Activated CD4-positive, alpha-beta T cell treated with anti-CD3 and anti-CD28 coated beads, Interleukin-2, amount 50 U/mL, for 48 hours (primary cell): ENCODE results near the gene TFAP2A.

Source experiments
- DNase-seq, 2 experiments: peaks; one replicate each; pipeline ENCODE4 v3.0.0-alpha.2; 2020

Gene TFAP2A

GRCh38 chr6:10425975-10426780 lies 11.3 kb upstream of the TFAP2A start:
- DNase-seq: no peak

- no peak for DNase-seq
These were observed 10.5 kb upstream of the TFAP2A start for GRCh38 chr6:10425176-10425974.

- no peak for DNase-seq
These were observed 9.2 kb upstream of the TFAP2A start for GRCh38 chr6:10424040-10424439.

DNA sequence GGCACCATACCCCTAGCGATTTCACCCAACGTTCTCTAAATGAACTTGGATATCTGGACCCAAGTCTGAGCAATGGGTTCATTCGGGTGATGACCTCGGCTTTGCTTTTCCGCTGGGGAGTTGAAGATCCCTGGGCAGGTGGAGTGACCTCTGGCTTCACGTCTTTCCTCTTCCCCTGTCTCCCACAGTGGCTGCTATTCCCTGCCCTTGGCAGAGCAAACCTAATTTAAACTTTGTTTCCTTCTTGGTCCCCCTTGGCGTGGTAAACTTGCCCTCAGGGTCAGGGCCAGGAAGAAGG lies 7.8 kb upstream of the TFAP2A start:
- DNase-seq: no peak

- DNase-seq: no peak
These were observed 7.3 kb upstream of the TFAP2A start for GRCh38 chr6:10421921-10422736.

DNA sequence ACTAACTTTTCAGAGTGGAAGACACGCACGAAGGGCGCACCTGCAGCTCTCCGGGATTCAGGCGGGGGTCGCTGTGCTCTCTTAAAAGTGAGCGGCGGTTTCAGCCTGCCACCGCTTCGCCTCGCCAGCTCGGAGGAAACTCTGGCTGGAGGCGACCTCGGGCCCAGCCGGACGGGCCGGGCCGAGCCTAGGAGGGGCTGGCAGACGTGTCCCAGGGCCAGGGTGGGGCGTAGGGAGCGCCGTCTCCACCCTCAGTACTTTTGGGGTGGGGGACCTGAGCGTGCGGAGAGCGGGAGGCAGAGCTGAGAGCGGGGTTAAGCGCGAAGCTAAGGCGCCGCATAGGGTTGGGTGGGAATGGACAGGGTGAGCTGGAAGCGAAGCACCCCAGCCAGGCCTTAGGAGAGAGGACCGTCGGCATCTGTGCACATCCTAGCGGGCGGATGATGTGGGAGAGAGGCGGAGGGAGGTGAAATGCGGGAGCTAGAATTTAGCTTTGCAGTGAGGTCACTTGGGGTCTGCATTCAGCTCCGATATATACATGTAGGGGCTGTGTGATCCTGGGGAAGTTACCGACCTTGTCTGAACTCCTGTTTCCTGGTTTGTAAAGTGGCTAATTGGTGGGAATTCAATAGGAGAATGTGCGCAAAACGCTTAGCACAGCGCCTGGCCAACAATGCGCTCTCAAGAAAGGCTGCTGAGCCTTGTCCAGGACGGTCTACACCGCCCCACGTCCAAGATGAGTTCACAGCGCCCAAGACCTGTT lies 6.5 kb upstream of the TFAP2A start:
- DNase-seq: no peak

GRCh38 chr6:10420546-10421157 lies 5.8 kb upstream of the TFAP2A start:
- no peak for DNase-seq

GRCh38 chr6:10419749-10420545 lies 5.1 kb upstream of the TFAP2A start:
- DNase-seq: no peak

DNA sequence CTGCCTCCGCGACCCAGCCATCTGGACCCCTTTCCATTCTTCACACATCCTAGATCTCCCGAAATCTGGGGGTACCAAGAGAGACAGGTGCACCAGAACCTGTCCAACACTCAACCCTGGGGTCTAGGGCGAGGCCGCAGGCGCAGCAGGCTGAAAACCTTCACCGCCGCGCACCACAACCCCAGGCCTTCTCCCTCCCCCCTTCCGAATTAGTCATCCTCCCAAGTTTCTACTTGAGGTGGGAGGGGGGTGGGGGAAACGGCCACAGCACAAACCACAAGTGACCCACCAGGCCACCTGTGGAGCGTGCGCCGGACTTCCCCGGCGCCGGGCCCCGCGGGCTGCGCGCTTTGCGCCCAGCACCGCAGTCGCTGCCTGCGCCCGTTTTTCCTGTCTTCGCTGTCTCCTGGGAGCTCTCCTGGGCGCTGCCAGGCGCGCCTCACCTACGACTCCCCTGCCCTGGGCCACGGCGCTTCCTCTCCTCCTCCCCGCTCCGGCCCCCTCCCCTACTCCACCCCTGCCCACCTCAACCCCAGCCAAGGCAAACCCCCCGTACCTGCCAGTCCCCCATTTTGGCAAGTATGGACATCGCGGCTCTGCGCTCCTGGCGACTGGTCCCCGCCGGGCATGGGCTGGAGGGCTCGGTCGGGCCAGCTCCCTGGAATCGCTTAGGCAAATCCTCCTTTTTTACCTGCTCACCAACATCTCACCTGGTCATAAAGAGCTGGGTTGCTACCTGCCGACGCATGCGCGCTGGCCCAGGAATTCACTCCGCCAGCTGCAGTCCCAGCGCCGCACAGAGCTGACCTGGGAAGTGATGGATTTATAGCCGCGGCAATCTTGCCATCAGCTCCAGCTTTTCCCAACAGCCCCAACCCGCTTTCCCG lies 4.2 kb upstream of the TFAP2A start:
- no peak for DNase-seq

DNA sequence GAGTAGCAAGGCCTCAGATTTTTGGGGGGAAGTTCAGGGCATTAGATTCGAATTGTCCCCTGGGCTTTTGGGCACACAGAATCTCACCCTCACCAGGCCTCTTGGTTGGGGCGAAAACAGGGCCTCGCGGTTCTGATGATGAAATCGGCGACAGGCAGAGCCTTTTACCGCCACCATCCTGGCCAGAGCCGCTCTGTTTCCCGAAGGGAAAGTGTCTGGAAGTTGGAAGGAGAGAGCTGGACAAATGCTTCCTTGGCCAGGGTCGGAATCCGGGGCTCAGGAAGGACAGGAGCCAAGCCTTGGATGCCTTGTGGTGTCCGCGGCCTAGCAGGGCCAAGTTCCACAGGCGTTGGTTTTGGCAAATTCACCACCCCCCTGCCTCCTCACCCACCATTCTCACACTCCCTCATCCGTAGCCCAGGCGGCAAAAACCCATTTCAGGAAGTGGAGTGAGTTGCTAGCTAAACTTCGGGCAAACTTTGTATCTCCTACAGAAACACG lies 3.5 kb upstream of the TFAP2A start:
- no peak for DNase-seq

GRCh38 chr6:10417681-10418104 lies 2.8 kb upstream of the TFAP2A start:
- DNase-seq: no peak

DNA sequence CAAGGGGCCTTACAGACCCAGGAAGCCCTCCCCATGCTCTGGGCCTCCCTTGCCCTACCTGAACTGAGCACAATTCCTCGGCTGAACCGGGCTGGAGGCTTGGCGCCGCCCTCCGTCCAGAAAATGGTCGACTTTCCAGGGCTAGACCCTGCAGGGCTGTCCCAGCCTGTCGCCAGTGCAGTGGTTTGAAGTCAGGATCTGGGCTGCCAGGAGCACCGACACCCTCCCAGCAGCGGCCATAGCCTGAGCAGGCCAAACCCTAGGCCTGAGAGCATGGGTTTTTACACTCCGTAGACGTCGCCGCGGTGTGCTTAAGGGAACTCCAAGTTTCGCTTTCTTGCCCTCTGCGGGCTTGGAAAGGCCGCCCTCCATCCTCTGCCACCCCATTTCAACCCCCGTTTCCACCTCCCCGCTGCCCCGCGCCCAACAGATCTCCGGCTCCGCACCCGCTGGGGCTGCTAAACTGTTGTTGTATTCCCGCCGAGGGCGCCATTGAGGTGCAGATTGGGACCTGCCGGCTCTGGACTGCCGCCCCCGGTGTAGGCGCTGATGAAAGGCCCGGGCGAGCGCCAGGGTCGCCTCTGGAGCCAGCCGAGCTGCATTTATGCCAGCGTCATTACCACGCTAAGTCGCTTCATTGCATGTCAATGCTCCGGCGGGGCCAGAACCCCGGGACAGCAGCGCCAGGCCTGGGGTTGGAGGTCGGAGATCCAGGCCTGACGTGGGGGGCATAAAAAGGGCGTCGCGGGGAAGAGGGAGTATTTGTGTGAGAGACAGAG lies 2.2 kb upstream of the TFAP2A start:
- no peak for DNase-seq

DNA sequence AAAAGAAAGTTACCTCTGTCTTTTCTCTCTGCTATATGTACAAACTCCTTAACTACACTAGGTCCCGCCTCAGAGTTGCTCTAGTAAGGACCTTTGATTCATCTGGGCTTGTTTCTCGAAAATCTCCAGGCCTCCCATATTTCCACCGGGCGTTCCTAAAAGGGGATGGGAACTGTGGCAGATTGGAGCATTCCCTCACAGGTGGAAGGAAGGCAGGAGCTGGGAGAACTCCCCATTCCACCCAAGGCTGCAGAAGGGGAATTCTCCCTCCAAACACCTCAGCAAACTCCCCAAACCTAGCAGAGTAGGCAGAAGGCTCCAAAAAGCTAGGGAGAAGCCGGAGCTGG lies 1.6 kb upstream of the TFAP2A start:
- no peak for DNase-seq

GRCh38 chr6:10415617-10416480 lies 975 bp upstream of the TFAP2A start:
- DNase-seq: no peak

DNA sequence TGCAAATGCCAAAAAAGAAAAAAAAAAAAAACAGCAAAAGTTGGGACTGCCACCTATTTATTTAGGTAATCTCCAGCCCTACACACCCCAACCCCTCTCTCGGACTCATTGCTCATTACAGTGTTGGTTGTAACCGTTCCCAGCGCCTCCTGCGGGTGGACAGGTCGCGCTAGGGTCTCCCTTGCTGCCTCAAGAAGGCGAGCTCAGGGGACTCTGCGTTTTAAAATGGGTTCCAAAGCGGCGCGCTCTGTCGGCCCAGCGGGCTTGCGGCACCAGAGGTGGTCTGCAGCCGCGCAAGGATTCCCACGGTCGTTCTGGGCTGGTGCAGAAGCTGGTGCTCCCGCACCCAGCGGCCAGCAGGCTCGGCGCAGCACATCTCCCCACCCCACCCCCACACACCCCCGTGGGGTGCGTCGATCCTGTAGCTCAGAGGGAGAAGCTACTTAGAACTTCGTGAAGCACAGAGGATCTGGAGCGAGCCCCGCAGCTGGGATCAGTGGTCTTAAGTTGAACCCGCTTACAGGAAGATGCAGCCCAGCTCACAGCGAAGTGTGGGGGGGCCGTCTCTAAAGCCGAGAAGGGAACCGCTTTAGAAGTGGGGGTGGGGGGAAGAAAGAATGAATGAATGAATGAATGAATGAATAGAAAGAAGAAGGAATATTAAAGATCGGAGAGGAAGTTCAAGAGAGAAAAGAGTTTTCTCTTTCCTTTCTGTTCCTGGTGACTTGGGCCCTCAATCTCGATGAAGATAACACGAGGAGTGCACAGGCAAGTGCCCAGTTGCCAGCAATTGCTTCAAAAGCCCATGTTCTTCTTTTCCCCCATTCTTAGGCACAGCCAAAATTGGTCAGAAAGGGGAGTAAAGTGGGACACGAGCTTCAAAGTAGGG lies 780 bp downstream of the TFAP2A start:
- no peak for DNase-seq

GRCh38 chr6:10413262-10413849 lies 1.5 kb downstream of the TFAP2A start:
- no peak for DNase-seq
